Fibroblast of the conjunctiva (primary cell): ENCODE data around the gene TSC1.

Experiments
- DNase-seq: peaks from one replicate; pipeline ENCODE4 v3.0.0-alpha.2; 2010; ENCODE audit warnings: low read depth

The TSC1 gene

GRCh38 chr9:132861666-132862065, 82.8 kb downstream of the TSC1 start:
- DNase-seq = no peak

- no peak for DNase-seq
Observed at GRCh38 chr9:132858751-132859150, 85.7 kb downstream of the TSC1 start.

GRCh38 chr9:132857616-132858342, 86.6 kb downstream of the TSC1 start:
- peak; percentile 16 for DNase-seq

- DNase-seq = peak; percentile 65
Observed at GRCh38 chr9:132857031-132857430, 87.4 kb downstream of the TSC1 start.

GRCh38 chr9:132855904-132856303, 88.5 kb downstream of the TSC1 start:
- DNase-seq = no peak

GRCh38 chr9:132854832-132855231, 89.6 kb downstream of the TSC1 start:
- no peak for DNase-seq

GRCh38 chr9:132853482-132853881, 90.9 kb downstream of the TSC1 start:
- DNase-seq = no peak

- DNase-seq = no peak
Observed at GRCh38 chr9:132849185-132849706, 95.2 kb downstream of the TSC1 start.

GRCh38 chr9:132846918-132847515, 97.4 kb downstream of the TSC1 start:
- no peak for DNase-seq

- DNase-seq = no peak
Observed at GRCh38 chr9:132846109-132846917, 98.1 kb downstream of the TSC1 start.

GRCh38 chr9:132842124-132843044, 102.0 kb downstream of the TSC1 start:
- no peak for DNase-seq
